HG03097 (cell line): ENCODE data around the gene ASCL4.

Source experiments
- ATAC-seq: cut with Tn5 transposase; IDR thresholded peaks from one replicate; pipeline ENCODE4 v1.9.1; 2021; ENCODE audit not compliant: unreplicated experiment, low FRiP score

Gene ASCL4

DNA sequence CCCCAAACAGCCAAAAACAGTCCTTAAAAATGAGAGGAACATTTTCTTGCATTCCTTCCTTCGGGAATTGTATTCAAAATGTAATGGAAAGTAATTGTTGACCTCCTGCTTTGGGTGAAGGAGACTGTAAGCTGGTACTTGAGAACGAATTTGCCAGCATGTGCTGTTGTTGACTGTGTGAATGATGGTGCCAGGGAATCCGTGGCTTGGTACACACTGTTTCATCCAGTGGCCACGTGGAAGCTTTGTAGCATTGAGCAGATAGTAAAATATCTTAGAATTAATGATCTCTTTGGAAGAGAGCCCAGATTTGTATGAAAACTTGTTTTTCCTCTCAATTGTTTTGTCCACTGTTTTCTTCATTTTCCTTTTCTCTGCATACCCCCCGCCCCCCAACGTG, 1.7 kb downstream of the ASCL4 start:
- ATAC-seq, result no peak

DNA sequence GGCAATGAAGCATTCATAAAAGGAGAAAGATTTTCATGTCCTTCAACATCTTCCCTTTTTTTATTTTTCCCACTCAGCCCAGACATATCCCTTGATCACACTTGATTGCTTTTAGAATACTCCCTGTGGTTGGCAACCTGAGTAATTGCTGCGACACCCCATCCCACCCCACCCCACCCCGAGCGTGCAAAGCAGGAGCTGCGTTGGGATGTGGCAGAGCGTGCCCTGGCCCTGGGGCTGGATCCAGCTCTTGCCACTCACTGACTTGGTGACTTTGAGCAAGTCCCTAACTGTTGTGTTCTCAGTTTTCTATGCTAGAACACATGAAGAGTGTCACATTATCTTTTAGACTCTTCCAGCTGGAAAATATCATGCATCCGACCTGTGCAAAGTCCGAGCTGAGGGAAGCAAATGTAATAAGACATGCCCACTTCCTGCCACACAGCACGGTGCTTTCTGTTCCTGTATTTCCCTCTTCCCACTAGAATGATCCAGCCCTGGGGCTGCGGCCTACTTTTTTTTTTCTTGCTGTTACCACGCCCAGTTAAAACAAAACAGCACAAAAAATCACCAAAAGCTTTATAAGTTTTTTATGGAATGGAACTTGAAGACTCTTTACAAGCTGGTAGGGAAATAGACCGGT, 4.0 kb downstream of the ASCL4 start:
- no peak for ATAC-seq

DNA sequence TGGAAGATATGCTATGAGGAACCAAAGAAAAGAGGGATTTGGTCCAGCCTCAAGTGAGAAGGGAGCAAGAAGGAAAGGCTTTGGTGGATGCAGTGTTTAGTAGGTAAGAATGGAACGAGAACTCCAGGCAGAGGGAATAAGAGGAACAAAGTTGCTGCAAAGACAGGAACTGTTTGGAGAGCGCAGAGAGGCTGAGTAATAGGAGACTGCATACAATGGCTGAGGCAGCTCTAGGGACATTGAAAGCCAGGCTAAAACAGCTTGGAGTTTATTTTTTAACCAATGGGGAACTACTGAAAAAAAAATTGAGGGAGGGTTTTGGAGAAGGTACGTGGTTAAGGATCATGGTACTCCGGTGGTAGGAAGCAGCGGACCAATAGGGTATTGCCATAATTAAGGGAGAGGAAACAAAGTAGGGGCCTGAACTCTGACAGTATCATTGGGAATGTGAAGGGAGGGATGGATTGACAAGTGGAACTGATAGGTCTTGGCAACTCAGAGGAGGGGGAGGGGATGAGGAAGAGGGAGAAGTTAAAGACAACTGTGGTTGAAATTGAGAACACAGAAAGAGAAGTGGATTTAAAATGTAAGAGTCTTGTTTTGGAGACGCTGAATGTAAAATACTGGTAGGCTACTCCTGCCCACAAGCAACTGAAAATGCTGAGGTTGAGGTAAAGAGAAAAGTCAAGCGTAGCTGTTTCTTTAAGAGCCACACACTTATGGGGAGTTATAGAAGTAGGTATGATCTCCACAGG, 4.8 kb downstream of the ASCL4 start:
- no peak for ATAC-seq

DNA sequence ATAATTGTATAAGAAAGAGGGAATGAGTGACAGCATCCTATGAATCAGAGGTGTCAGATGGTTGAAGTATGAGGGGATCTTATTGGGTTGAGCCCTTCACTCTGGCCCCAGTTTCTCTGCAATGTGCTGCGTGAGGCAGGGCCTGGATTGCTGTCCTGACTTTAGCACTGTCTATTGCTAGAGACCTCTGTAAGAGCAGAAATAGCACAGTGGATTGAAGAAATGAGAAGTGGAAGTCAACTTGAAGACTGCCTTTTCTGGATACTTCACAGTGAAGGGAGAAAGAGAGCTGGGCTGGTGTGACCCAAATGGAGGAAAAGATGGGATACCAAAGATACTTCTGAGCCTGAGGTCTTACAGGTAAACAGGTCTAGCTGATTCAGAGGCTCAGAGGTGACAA, 5.8 kb downstream of the ASCL4 start:
- no peak for ATAC-seq

DNA sequence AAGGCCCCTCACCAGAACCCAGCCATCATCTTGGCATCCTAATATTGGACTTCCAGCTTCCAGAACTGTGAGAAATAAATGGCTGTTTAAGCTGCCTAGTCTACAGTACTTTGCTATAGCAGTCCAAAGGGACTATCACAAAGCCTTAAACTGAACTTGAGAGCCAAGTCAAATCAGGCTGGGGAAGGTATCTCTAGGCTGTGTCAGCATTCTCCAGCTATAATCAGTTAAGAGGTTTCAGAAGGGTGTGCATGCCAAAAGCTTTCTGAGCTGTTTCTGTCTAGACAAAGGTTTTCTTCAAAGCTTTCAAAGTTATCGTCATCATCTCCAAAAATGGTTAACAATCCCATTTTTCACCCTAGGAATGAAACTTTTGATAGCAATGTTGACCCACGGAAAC, 7.6 kb downstream of the ASCL4 start:
- no peak for ATAC-seq

DNA sequence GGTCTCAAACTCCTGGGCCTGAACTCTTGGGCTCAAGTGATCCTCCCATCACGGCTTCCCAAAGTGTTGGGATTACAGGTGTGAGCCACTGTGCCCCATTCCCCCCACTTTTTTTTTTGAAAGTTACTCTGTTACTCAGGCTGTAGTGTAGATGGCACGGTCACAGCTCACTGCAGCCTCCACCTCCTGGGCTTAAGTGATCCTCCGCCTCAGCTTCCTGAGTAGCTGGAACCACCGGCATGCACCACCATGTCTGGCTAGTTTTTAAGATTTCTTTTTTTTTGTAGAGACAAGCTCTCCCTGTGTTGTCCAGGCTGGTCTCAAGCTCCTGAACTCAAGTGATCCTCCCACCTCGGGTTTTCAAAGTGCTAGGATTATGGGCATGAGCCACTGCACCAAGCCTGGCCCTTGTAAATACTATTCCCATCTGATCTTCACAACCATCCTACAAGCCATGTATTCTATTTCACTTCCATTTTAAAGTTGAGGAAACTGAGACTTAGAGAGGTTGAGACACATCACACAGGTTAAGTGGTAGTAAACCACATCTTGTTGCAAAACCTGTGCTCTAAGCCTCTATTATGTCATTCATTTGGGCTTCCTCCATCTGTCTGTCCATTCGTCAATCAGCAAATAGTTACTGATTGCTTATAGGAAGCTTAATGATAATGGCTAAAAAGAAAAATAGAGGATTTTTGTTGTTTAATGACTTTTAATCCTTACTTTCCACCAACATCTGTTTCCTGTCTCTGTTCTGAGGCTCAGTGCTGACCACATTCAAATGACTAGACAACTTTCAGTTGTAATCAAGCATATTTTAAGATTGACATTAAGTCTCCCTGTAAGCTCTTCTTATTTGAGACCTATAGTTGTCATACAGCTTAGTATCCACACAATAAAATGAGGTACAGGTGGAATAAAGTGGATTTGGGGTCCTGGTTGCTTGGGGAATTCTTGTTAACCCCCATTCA, 9.2 kb downstream of the ASCL4 start:
- ATAC-seq, result peak; percentile 43

DNA sequence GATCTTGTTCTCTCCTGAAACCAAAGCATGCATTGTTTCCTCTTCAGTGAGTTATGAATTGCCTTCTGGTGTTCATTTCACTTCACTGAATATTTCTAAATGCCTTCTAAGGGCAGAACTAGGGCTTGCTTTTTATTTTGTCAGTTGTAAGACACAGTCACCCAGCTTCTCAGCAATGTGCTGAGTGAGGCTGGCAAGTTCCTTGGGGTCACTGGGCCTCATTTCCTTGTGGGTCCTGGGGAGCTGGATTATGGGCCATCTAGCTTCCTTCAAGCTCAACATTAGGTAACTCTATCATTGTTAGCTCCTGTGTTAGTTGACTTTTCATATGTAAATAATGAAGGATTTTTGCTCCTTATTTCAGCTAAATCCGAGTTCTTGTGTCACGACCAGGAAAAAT, 13.8 kb downstream of the ASCL4 start:
- no peak for ATAC-seq

DNA sequence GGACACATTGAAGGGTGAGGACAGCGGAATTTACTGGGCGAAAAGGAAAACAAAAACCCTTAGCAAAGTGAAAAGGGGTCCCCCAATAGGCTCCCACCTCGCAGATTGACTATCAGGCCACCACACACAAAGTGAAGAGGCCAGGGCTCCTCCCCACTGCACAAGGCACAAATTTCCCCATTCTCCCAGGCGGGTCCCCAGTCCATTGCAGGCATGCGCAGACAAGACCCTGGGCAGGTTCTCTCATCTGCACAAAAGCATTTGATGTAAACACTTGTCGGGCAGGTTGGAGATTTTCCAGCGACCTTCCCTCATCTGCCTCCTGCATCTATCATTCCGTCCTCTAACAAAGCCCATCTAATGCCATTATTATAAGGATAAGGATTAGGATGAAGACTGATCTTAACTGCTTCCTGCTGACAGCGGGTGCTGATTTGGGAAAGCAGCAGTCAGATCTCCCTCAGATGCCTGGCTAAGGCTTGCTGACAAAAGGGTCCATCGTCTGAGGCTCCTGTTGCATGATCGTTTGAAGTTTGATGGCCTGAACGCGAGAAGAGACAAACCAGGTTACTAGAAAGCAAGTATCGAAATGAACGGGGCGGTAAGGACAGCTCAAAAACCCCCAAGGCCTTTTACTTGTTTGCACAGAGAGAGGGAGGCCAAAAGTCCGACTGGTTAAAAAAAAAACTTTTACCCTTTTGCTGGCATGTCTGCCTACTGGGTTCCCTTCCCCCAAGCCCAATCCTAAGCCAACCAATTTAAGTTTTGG, 14.4 kb downstream of the ASCL4 start:
- no peak for ATAC-seq

DNA sequence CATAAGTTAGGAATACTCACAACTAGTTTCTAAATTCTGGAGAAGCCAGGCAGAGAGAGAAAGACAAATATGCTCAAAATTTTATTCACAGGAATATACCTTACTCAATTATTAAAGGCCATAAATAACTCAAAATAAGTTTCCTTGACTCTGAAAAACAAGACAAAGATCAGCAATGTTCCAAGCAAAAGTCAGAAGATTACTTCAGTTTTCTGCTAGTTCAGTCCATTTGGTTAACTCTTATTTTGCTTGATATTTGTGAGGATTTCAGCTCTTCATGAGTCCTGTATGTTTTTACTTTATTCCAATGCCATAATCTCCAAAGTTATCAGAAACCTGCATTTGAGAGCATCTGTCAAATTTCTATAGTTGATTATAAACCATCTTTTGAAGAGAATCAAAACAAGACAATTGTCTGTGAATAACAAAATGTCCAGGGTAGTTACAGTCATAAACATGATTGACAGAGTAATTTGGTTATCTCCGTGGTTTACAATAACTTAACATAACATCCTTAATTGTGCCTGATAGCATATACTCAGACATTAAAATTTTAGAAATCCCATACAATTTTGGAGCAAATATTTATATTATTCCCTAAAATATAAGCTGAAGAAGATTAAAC, 17.1 kb downstream of the ASCL4 start:
- ATAC-seq, result no peak

DNA sequence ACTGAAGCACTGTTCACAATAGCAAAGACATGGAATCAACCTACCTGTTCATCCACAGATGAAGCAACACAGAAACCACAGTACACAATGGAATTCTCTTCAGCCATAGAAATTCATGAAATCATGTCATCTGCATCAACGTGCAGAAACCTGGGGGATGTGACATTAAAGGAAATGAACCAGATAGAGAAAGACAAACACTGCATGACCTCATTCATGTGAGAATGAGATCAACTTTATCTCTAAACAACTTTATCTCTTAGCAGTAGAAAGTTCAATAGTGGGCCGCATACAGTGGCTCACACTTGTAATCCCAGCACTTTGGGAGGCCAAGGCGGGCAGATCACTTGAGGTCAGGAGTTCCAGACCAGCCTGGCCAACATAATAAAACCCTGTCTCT, 19.9 kb downstream of the ASCL4 start:
- no peak for ATAC-seq

DNA sequence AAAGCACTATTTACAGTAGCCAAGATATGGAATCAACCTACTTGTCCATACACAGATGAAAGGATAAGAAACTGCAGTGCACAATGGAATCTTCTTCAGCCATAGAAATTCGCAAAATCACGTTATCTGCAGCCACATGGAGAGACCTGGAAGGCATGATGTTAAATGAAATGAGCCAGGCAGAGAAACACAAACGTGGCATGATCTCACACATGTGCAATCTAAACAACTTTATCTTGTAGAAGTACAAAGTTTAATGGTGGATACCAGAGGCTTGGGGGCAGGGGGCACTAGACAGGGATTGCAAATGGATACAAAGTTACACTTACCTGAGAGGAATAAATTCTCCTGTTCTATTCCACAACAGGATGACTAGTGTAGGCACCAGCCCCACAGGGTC, 24.1 kb downstream of the ASCL4 start:
- no peak for ATAC-seq

DNA sequence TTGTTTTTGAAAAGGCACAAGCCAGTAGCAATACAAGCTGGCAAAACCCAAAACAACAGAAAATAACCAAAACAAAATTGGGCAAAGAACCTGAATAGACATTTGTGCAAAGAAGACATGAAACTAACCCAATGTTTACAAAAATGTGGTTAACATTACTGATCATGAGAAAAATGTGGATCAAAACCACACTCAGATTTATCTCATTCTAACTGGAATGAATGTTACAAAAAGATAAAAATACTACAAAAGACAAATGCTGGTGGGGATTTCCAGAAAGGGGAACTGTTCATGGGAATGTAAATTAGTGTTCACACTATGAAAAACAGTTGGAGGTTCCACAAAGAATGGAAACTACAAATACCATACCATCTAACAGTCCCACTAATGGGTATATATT, 26.6 kb downstream of the ASCL4 start:
- no peak for ATAC-seq

DNA sequence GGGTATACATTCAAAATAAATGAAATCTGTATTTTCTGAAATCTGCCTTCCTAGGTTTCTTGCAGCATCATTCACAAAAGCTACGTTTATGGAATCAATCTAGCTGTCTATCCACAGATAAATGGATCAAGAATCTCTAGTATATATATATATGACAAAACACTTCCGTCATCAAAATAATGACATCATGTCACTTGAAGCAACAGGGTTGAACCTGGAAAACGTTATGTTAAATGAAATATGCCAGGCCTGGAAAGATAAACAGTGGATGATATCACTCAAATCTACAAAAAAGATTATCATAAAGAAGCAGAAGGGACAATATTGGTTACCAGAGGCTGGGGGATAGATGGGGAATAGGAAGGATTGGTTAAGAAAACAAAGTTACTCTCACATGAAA, 28.6 kb downstream of the ASCL4 start:
- ATAC-seq, result no peak

DNA sequence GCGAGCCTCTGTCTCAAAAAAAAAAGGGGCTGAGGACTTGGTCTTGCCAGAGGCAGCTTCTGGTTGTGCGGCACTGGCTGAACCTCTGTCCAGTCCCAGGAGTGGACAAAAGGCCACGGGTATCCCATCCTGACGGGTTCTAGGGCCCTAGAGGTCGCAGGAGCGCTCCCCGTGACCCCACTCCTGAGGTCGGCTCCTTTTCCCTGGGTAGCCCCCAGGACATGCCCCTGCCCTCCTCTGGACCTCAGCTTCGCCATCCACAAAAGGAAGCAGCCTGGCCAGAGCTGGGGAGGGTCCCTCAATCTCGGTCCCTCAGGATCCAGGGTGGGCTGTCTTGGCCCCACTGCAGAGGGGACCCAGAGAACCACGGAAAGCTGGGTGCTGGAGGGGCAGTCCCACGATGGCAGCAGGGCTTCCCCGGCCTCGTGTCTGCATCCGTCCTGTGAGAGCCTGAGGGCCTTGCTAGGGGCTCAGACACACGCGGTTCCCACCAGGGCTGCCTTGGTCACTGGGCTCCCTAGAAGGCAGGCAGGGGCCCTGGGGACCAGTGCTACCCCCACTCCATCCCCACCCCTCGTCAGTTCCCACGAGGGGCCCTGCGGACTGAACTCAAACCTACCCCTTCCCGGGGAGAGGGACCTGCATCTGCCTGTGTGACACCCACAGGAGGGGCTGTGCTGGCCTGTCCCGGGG, 31.1 kb downstream of the ASCL4 start:
- no peak for ATAC-seq

DNA sequence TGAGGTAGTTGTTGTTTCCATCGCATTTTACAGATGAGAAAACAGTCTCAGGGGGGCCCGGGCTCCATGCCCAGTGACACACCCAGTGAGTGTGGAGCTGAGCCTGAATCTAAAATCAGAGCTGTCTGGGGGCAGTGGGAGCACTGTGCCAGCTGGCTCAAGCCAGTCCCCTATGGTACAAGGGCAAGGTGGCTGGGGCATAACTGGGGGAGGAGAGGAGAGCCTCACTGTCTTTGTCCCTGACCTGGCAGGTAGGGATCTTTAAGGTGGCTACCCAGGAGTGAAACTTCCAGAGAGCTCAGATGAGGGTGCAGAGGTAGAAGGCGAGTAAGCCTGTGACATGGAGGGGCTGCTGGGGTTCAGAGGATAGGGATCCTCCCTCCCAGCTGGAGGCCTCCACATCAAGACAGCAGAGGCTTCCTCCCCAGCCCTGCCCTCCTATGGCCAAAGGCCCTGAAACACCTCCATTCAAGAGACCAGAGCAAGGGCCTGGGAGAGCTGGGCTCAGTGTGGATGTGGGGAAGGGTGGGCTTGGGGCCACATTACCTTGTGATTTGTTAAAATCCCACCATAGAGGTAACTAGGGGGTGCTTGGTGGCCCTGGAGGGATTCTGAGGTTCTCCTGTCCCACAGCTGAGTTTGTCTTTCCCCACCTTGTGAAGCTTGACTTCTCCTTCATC, 33.1 kb downstream of the ASCL4 start:
- no peak for ATAC-seq

DNA sequence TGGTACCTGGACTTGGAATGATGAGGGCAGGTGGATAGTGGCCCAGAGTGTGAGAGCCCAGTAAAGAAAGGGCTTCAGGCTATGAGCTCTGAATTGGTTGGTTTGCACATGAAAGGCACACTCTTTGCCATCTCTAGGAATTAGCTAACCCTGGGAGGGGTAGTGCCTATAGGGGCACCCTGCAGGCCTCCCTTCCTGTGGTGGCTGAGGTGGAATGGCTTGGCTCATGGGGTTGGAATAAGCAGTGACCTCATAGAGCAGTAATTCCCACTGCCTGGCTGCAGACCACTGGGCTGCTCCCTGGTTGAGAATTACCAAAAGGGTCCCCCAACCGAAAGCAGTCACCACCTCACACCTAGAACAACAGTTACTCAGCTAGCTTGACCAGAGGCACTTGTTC, 42.7 kb downstream of the ASCL4 start:
- no peak for ATAC-seq

DNA sequence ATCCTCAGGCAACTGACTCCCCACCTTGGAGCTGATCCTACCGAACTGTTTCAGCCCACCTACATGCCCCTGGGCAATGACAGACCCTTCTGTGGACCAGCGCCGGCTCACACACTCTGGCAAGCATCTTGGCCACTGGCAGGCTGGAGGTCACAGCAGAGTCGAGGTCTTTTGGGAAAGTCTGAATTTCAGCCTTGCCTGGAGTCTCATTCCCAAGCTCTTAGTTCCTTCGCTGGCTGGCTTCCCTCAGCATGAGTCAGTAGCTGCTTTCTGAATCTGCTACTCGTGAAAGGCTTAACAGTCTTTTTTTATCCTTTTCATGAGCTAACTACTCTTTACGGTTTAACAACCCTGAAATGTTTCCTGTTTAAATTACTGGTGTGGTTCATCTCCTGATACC, 44.5 kb downstream of the ASCL4 start:
- ATAC-seq, result no peak

DNA sequence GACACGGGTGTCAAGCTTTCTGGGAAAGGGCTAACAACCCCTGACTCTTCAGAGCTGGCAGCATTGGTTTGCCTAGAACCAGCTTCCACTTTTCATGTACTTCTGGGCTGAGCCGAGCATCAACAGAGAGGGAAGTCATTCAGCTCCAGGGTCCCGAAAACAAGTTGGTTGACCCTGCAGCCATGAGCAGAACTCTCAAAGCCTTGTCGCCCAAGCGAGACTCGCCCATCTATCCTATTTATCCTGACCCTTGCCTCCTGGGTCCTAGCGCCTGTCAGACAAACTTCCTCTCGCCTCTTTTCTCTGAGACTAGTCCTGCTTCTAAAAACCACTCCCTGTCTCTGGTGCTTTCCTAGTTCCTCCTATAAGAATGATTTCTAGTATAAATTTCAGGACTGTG, 47.9 kb downstream of the ASCL4 start:
- ATAC-seq, result no peak
